ENCODE data around the gene SLN.
"Not testable (repeated sequence)": the region's sequence is repeated elsewhere in the genome, so short reads cannot be mapped to it uniquely, and the experiment has no call there.

Gene SLN

DNA sequence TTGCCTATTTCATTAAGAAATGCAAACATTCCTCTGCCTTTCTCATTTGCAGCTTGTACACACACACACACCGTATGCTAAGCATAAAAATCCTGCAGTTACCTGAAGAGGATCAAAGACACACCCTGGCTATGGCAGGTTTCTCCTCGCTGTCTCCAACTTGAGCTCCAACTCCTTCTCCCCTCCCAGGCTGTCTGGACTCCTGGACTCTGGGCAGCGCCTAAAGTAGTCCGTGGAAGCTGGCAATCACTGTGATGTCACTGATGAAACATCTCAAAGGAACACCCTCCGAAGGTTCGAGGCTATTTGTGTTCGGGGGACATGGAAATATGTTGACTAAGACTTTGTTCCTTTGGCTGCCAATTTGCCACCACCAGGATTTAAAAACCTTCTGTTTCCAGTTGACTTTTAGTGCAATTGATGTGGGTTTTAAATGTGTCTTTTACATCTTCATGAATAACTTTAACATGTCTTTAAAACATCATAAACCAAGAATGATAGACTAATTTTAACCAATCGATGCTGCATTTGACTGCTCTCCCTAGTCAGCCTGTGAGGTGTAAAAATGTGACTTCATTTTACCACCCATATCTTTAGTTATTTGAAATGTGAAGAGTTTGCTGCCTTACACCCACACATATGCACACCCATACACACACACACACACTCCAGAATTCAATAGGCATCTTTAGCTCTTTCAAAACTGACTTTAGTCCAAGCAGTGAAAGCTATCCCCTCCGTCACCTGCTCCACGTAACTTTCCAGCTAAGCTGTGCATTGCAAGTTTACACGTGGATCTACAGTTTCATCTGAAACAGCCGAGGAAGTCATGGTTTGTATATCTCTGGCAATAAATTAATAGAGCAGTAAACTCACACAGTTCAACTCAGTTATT, at the start of gene SLN:
TSS of gene SLN (minus strand) at position 196 of the 895 bp plus-strand sequence.
- no peak for DNase-seq (ENCODE audit: low read depth)

DNA sequence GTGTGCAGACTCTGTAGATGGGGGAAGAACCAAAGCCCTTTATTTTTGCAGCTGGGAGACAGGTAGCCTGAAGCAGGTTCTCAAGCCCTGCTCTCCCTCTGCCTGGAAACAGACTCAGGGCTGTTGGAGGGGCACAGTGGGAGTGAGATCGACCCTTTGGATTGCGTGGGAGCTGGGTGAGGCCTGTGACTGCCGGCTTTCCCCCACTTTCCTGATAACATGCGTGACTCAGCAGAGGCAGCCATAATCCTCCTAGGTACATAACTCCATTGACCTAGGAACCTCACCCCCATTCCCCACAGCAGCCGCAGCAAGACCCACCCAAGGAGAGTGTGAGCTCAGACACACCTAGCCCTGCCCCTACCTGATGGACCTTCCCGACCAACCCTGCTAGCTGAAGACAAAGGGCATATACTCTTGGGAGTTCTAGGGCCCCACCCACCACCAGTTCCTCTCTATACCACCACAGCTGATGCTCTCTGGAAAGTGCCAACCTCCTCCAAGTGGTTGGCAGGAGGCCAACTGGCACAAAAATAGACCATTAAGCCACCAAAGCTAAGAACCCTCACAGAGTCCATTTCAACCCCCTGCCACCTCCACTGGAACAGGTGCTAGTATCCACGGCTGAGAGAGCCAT, 47.0 kb upstream of the SLN start:
- not testable (repeated sequence) for DNase-seq (ENCODE audit: low read depth)

DNA sequence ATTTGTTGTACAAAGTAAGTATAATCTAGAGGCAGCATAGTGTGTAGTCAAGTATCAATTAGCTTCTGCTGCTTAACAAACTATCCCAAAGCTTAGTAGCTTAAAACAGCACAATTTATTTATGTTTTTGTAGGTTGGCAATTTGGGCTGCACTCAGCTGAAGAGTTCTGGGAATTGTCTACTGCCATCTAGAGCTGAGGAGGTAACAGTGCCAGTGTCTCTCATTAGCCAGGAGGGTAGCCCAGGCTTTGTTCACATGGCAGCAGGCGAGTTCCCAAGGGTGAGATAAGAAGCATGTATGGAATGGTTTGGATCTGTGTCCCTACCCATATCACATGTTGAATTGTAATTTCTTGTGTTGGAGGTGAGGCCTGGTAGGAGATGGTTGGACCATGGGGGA, 45.8 kb upstream of the SLN start:
- no peak for DNase-seq (ENCODE audit: low read depth)

DNA sequence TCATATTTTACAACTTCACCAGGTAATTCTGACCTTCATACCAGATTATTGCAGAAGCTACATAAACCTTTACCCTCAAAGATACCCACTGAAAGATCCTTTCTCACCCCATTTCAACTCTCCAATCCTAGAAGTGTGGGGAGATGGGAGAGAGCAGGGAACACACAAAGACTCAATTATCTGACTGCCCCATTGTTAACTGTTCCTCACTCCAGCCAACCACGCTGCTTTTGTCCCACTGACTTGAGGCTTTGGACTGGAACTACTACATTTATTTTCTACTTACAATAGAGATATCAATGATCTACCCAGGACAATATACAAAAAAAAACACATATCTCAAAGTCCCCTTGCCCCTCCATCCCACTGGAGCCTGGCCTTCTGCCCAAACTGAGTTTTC, 44.7 kb upstream of the SLN start:
- no peak for DNase-seq (ENCODE audit: low read depth)

DNA sequence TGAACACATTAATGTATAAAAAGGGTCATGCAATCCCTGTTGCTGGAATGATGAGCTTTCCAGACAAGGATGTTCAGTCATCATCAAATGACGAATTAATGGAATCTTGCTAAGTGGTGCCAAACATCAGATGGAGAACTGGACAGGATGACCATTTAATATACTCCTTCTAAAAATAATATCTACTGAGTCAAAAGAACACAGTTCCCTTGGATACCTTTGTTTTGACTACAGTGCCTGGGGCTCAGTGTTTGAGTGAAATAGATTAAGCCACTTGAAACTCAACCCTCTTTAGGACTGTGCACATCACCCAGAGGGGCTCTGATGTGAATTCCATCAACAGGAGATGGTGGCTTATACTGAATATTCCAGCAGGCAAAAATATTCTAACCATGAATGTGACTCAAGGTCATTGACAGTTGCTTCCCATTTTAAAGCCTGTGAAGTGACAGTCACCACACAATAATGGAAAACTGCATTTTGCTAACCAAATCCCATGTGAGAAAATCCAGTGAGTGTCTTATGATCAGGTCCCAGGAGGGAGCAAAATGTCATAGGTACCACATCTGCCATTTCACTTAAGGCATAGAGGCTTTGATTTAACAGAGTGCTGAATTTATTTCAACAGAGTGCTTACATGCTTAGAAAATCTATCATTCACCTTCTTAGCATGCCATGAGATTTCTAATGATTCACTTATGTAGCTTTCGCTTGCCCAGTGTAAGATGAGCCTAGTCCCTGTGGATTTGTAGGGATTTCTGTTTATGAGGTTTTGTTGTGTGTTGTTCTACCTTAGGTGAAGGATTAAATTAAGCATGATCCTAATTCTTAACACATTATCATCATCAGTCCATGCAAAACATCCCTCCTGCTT, 41.3 kb upstream of the SLN start:
- no peak for DNase-seq (ENCODE audit: low read depth)

DNA sequence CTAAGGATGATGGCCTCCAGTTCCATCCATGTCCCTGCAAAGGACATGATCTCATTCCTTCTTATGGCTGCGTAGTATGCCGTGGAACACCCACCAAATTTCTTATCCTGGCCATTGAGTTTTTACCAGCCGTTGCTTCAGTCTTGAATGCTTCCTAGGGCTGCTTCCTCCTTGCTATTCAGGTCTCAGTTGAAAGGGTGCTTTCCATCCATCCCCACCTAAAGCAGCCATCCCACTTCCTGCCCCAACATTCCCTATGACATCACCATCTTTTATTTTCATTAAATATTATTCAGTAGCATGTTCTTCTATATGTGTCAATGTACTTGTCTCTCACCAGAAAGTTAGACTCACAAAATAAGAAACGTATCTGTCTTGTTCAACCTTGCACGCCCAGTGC, 40.7 kb upstream of the SLN start:
- no peak for DNase-seq (ENCODE audit: low read depth)

DNA sequence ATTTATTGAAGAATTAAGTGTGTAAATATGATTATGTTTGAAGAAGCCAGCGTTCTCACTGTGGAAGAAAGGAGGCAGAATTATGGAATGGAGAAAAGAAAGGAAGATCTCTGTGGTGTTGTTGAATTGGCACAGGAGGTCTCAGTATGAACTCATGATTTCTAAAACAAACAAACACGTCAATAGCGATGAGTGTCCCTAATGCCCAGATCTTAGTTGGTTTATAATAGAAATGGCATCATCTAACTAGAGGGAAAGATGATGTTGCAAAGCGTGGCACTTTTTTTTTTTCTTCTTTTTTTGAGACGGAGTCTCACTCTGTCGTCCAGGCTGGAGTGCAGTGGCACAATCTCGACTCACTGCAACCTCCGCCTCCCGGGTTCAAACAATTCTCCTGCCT, 39.2 kb upstream of the SLN start:
- no peak for DNase-seq (ENCODE audit: low read depth)

DNA sequence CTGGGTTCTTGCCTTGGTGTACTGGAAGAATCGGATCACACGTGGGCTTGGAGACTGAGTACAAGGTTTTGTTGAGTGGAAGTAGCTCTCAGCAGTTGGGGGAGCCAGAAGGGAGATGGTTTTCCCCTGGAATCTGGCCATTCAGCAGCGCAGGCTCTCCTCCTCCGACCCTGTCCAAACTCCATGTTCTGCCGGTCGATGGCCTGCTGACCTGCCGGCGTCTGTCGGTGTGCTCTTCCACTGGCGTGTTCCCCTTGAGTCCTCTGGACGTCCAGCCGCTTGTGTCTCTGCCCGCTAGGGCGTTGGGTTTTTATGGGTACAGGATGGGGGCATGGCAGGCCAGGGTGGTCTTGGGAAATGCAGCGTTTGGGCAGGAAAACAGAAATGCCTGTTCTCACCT, 38.5 kb upstream of the SLN start:
- DNase-seq (ENCODE audit: low read depth) = no peak

DNA sequence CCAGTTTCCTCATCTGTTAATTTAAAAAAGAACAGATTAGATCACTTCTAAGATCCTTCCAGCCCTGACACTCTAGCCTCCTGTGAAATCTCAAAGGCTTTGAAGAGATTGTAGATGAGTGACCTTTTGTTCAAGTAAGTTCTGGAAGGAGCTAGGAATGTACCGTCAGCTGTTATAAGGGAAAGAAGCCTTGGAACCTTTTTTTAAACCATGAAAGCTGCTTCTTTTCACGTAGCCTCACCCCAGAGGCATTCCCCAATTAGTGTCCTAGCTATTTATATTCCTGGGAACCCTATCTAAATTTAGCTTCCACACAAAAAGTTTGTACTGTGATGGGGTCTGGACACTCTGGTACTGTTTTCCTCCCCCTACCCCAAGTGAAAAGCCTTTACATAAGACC, 35.8 kb upstream of the SLN start:
- DNase-seq (ENCODE audit: low read depth) = no peak

DNA sequence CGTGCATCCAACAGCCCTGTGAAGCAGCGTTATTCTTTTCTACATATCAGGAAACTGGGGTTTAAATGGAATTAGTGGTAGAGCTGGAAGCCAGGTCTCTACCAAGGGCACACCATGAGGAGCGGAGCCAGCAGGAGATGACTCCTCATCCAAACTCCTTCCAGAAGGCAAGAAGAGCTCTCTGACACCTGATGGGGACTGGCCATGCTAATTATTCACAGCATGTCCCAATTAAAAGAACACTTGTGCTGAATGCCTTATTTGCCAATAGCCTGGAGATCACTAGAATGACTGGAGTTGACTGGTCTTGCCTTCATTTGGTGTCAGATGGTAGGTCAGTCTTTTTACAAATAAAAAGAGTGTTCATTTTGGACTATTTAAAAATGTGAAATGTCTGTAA, 32.9 kb upstream of the SLN start:
- DNase-seq (ENCODE audit: low read depth) = no peak

DNA sequence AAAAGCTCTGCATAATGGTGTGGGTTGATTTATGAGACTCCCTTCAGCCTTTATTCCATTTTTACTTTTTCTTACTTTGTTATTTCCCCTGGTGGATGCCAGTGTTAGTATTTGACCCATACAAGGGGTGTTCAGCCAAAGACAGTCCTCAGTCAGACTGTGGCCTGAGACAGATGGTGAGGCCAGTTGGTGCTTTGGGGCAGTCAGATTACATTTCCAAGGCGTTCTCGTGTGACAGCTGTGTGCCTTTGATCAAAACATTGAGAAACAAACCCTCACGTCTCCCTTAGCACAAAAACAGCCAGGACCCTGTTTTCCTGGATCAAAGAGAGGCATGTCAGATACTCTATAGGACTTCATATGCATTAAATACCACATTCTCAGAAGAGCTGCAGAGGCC, 31.3 kb upstream of the SLN start:
- DNase-seq (ENCODE audit: low read depth) = no peak

DNA sequence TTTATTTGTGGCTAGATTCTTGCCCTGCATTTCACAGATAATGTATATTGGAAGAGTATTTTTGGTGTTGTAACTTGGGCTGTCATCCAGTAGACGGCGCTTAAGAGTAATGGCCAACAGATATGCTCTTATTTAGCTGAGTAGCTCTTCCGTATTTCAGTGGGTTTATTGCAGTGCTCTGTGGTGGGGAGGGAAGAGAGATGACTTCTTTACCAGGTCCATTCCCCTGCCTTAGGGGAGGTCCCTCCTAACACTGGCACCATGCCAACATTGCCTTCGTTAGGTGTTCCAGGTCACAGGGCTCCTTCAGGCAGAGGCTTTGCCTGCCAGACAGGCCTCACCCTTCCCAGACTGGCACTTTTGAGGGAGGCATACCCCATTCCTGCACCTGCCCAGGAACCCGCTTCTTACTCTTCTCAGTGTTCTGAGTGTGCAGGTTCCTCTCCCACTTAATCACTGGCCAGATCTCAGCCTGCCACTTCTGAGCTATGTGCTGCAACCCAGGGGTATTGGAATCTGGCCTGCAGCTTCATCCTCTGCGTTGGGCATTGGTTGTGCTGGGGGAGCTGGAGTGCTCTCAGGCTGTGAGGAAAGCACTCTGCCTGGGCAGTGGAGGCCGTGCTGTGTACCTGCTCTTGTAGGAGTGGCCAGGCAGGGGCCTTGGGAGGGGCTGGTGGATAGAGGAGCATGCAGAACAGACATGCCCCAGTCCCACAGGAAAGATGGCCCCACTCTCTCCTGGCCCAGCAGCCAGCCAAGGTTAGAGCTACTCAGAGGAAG, 29.4 kb upstream of the SLN start:
- no peak for DNase-seq (ENCODE audit: low read depth)

DNA sequence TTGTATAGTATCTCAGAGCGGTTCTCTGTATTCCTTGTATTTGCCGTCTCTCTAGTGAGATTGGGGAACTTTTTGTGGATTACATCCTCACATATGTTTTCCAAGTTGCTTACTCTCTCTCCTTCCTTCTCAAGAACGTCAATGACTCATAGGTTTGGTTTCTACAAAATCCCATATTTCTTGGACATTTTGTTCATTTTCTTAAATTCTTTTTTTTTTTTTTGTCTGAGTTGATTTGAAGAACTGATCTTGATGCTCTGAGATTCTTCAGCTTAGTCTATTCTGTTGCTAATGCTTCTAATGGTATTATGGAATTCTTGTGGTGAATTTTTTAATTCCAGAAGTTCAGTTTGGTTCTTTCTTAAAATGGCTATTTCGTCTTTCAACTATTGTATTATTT, 28.4 kb upstream of the SLN start:
- no peak for DNase-seq (ENCODE audit: low read depth)

DNA sequence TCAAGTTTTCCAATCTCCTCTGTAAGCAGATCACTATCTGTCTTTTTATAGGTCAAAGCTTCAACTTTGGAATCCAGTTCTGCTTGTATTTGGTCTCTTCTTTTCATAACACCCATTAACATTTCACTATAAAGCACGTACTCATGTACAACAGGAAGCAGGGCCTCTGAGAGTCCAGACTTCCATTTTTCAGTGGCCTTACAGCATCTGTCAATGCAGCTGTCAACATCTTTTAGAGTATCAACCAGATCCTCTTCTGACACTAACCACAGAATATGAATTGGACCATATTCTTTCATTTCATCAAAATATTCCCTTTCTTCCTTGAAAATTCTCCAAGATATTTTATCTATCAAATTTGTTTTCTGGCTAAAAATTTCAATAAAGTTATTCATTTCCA, 24.7 kb upstream of the SLN start:
- DNase-seq (ENCODE audit: low read depth) = no peak

DNA sequence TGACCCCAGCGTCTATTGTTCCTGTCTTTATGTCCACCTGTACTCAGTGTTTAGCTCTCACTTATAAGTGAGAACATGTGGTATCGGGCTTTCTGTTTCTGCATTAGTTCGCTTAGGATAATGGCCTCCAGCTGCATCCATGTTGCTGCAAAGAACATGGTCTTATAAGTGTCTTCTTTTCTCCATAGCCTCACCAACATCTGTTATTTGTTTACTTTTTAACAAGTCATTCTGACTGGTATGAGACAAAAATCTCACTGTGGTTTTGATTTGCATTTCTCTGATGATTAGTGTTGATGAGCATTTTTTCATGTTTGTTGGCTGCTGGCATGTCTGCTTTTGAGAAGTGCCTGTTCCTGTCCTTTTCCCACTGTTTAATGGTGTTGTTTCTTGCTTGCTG, 21.7 kb upstream of the SLN start:
- no peak for DNase-seq (ENCODE audit: low read depth)

DNA sequence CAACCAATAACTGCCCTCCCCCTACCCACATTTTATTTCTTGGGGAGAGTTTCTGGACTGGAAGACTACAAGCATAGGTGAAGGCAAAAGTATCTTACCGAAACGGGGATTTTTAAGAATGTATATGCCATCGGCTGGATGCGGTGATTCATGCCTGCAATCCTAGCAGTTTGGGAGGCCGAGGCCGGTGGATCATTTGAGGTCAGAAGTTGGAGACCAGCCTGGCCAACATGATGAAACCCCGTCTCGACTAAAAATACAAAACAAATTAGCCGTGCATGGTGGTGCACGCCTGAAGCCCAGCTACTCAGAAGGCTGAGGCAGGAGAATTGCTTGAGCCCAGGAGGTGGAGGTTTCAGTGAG, 20.8 kb upstream of the SLN start:
- DNase-seq (ENCODE audit: low read depth) = no peak

DNA sequence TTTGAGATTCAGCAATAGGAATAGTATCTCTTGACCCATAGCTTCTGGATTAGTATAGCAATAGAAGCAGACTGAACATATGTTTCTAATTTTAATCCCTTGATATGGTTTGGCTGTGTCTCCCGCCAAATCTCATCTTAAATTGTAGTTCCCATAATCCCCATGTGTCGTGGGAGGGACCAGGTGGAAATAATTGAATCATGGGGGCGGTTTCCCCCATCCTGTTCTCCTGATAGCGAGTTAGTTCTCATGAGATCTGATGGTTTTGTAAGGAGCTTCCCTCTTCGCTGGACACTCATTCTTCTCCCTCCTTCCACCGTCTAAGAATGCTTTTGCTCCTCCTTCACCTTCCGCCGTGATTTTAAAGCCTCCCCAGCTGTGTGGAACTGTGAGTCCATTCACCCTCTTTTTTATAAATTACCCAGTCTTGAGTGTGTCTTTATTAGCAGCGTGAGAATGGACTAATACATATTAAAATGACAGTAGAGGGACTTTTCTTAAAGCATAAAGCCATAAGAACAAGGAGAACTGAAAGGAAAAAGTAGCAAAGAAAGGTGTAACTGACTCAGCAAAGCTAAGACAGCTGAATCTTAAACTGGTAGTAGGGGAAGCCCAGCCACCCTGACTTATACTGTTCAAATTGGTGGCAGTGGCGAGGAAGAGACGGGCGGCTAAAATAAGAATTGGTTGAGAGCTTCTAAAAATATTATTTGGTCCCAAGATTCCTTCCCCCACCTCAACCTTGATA, 20.3 kb upstream of the SLN start:
- no peak for DNase-seq (ENCODE audit: low read depth)

DNA sequence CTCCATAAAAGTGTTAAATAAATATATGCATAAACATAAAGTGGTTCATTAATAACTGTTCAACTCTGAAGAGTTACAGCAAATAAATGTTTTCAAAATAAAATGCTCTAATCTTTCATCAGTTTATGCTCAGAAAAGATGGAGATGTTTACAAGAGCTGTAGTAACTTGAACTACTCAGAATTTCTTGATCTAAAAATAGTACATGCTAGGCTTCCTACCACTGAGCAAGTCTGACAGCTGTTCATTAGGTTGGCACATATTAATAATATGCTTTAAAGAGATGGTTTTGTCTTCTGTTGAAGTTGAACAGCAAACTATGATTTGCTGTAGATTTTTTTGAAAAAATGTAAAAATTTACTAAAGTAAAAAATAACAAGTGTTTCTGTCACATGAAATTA, 10.8 kb upstream of the SLN start:
- DNase-seq (ENCODE audit: low read depth) = no peak

DNA sequence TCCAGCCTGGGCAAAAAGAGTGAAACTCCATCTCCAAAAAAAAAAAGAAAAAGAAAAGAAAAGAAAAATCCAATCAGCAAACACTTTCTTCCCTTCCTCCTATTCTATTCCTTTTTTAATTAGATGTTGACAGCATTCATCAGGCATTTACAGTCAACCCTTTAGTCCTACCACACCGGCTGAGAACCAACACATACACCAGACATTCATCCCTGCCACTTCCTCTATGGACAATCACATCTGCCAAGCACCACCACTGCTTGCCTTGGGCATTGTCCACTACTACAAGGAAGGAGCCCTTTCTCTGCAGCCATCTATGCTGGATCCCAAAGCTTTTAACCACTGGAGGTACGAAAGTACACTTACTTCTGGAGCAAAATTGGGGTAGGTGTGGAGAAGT, 9.4 kb upstream of the SLN start:
- DNase-seq (ENCODE audit: low read depth) = no peak

DNA sequence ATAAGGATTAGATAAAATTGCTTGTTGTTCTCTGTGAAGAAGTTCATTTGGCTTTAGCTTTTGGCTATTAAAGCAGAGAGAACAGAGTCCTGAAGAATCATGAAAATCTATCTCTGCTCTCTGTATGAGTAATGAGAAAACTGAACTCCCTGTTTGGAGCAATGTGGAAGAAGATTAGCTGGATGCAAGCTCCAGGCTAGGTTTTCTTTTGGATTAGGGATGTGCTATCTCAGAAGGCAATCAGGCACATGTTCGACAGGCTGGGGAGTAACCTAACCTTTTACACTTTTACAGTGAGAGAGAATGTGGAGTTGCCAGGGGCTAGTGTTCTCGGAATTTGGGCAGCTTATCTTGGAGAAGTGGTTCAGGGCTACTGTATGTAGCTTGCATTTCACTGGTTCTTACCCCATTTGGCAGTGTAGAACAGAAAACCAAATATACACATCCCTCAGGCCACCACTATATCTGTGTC, 8.5 kb upstream of the SLN start:
- DNase-seq (ENCODE audit: low read depth) = no peak

Data from activated gamma-delta T cell treated with anti-CD3 and anti-CD28 coated beads, Interleukin-2, amount 50 U/mL, for 16 hours (primary cell).